ENCODE data around the gene CCDC12.

Gene CCDC12

DNA sequence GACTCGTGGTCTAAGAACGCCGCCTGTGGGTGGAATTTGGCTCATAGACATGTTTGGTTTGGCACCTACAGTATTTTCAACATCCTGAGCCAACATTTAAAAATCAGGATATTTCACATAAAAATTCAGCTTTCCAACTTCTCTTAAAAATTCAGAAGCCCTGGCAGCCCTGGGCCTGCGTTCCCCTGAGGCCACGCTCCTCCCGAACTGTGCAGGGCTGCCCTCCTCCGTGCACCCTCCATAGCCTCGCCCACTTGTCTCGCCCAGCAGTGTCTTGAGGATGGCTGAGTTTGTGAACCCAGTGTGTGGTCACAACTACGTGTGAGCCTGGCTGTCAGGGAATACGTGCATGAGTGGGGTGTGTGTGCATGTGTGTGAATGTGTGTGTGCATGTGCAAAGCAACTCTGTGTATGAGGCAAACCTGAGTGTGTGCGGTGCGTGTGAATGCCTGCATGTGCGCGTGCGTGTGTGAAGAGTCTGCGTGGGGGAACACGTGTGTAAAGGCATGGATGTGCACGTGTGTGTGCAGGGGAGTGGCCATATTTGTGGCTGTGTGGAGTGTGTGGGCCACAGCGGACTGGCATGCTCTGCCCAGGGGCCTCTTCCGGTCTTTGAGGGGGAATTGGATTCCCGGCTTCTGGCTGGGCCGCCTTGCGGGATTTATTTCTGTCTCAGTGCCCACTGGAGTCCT is 68.1 kb downstream of the CCDC12 start:
- TF ChIP-seq ZNF8 (CRISPR knock-in tag; IDR thresholded peaks at IDR 0.05) (no peak), GLIS3 (CRISPR knock-in tag; IDR thresholded peaks at IDR 0.05) (no peak), RARB (CRISPR knock-in tag; IDR thresholded peaks at IDR 0.05) (no peak), TOX (CRISPR knock-in tag; IDR thresholded peaks at IDR 0.05; ENCODE audit: borderline replicate concordance) (no peak), ZNF565 (CRISPR knock-in tag; conservative IDR thresholded peaks at IDR 0.05; ENCODE audit: low read depth) (no peak), TCF4 (CRISPR knock-in tag; IDR thresholded peaks at IDR 0.05; ENCODE audit: borderline replicate concordance) (no peak), ISL1 (CRISPR knock-in tag; IDR thresholded peaks at IDR 0.05) (no peak), ZNF70 (CRISPR knock-in tag; IDR thresholded peaks at IDR 0.05) (no peak), CSDC2 (CRISPR knock-in tag; IDR thresholded peaks at IDR 0.05) (no peak)
- no peak for ATAC-seq

DNA sequence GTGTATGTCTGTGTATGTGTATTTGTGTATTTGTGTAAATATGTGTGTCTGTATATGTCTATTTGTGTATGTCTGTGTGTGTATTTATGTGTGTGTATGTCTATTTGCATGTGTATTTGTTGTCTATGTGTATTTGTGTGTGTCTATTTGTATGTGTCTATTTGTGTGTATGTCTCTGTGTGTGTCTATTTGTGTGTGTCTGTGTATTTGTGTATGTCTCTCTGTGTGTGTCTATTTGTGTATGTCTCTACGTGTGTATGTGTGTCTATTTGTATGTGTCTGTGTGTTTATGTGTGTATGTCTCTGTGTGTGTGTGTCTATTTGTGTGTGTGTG is 68.6 kb downstream of the CCDC12 start:
- no peak for ATAC-seq
- no peak for TF ChIP-seq SNAI2 (CRISPR knock-in tag; IDR thresholded peaks at IDR 0.05)

DNA sequence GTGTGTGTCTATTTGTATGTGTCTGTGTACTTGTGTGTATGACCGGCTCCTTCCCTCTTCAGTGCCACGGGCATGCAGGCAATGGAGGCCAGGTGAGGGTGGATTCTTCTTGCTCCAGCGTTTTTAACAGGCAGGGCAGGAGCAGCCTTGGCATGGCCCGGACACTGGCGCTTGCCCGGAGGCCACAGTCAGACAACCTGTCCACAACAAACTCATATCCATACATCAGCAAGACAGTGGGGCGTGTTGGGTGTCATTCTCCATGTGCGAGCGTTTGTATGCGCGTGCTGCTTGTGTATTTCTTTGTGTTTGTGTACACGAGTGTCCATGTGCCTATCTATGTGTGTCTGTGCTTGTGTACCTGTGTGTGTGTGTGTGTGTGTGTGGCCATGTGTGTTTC is 69.3 kb downstream of the CCDC12 start:
- no peak for ATAC-seq
- TF ChIP-seq ZNF70 (CRISPR knock-in tag; IDR thresholded peaks at IDR 0.05) (no peak), SNAI2 (CRISPR knock-in tag; IDR thresholded peaks at IDR 0.05) (no peak), ESRRG (CRISPR knock-in tag; IDR thresholded peaks at IDR 0.05) (no peak), PPARA (CRISPR knock-in tag; IDR thresholded peaks at IDR 0.05; ENCODE audit: borderline replicate concordance) (no peak), TOX (CRISPR knock-in tag; IDR thresholded peaks at IDR 0.05; ENCODE audit: borderline replicate concordance) (no peak)
- TF ChIP-seq, protein P1, sequence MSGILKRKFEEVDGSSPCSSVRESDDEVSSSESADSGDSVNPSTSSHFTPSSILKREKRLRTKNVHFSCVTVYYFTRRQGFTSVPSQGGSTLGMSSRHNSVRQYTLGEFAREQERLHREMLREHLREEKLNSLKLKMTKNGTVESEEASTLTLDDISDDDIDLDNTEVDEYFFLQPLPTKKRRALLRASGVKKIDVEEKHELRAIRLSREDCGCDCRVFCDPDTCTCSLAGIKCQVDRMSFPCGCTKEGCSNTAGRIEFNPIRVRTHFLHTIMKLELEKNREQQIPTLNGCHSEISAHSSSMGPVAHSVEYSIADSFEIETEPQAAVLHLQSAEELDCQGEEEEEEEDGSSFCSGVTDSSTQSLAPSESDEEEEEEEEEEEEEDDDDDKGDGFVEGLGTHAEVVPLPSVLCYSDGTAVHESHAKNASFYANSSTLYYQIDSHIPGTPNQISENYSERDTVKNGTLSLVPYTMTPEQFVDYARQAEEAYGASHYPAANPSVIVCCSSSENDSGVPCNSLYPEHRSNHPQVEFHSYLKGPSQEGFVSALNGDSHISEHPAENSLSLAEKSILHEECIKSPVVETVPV (CRISPR knock-in tag; IDR thresholded peaks at IDR 0.05) = no peak
- TF ChIP-seq, protein P2, sequence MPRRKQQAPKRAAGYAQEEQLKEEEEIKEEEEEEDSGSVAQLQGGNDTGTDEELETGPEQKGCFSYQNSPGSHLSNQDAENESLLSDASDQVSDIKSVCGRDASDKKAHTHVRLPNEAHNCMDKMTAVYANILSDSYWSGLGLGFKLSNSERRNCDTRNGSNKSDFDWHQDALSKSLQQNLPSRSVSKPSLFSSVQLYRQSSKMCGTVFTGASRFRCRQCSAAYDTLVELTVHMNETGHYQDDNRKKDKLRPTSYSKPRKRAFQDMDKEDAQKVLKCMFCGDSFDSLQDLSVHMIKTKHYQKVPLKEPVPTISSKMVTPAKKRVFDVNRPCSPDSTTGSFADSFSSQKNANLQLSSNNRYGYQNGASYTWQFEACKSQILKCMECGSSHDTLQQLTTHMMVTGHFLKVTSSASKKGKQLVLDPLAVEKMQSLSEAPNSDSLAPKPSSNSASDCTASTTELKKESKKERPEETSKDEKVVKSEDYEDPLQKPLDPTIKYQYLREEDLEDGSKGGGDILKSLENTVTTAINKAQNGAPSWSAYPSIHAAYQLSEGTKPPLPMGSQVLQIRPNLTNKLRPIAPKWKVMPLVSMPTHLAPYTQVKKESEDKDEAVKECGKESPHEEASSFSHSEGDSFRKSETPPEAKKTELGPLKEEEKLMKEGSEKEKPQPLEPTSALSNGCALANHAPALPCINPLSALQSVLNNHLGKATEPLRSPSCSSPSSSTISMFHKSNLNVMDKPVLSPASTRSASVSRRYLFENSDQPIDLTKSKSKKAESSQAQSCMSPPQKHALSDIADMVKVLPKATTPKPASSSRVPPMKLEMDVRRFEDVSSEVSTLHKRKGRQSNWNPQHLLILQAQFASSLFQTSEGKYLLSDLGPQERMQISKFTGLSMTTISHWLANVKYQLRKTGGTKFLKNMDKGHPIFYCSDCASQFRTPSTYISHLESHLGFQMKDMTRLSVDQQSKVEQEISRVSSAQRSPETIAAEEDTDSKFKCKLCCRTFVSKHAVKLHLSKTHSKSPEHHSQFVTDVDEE (CRISPR knock-in tag; IDR thresholded peaks at IDR 0.05) = no peak

DNA sequence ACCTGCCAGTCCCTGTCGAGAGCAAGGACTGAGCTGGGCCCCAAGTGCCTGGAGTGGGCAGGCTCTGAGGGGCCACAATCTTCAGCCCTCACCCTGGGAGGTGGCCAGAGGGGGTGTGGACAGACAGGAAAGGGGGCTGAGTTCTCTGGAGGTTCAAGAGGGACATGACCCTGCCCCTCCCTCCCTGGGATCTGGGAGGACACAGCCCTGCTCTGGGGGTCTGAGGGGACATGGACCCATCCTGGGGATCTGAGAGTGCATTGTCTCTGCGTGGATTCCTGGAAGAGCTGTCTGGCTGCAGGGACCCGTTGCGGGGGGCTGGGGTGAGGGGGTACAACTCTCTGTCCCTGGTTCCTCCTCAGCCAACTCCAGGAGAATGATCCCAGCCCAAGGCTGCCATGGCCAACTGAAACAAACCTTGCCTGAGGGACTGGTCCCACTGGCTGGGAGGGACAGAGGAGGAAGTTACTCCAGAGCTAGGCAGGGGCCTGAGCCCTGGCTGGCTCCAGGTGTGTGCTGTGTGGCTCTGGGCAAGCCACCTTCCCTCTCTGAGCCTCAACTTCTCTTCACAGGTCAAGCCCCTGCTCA is 70.0 kb downstream of the CCDC12 start:
- TF ChIP-seq PPARA (CRISPR knock-in tag; IDR thresholded peaks at IDR 0.05; ENCODE audit: borderline replicate concordance) (no peak), ZNF70 (CRISPR knock-in tag; IDR thresholded peaks at IDR 0.05) (no peak), ARNTL (CRISPR knock-in tag; IDR thresholded peaks at IDR 0.05; ENCODE audit: borderline replicate concordance, low read depth) (no peak), SNAI2 (CRISPR knock-in tag; IDR thresholded peaks at IDR 0.05) (no peak), TOX (CRISPR knock-in tag; IDR thresholded peaks at IDR 0.05; ENCODE audit: borderline replicate concordance) (no peak), OSR1 (CRISPR knock-in tag; IDR thresholded peaks at IDR 0.05) (no peak), BACH2 (CRISPR knock-in tag; IDR thresholded peaks at IDR 0.05; ENCODE audit: borderline replicate concordance) (no peak), ZC3H10 (CRISPR knock-in tag; IDR thresholded peaks at IDR 0.05) (no peak), GLIS3 (CRISPR knock-in tag; IDR thresholded peaks at IDR 0.05) (no peak), TCF4 (CRISPR knock-in tag; IDR thresholded peaks at IDR 0.05; ENCODE audit: borderline replicate concordance) (no peak), ISL1 (CRISPR knock-in tag; IDR thresholded peaks at IDR 0.05) (no peak), CSDC2 (CRISPR knock-in tag; IDR thresholded peaks at IDR 0.05) (no peak), ZFP3 (CRISPR knock-in tag; IDR thresholded peaks at IDR 0.05) (no peak), ZNF8 (CRISPR knock-in tag; IDR thresholded peaks at IDR 0.05) (no peak), ZFP30 (CRISPR knock-in tag; IDR thresholded peaks at IDR 0.05) (no peak), RARB (CRISPR knock-in tag; IDR thresholded peaks at IDR 0.05) (no peak)
- TF ChIP-seq, protein P2 (CRISPR knock-in tag; IDR thresholded peaks at IDR 0.05) = no peak
- TF ChIP-seq, protein P3, sequence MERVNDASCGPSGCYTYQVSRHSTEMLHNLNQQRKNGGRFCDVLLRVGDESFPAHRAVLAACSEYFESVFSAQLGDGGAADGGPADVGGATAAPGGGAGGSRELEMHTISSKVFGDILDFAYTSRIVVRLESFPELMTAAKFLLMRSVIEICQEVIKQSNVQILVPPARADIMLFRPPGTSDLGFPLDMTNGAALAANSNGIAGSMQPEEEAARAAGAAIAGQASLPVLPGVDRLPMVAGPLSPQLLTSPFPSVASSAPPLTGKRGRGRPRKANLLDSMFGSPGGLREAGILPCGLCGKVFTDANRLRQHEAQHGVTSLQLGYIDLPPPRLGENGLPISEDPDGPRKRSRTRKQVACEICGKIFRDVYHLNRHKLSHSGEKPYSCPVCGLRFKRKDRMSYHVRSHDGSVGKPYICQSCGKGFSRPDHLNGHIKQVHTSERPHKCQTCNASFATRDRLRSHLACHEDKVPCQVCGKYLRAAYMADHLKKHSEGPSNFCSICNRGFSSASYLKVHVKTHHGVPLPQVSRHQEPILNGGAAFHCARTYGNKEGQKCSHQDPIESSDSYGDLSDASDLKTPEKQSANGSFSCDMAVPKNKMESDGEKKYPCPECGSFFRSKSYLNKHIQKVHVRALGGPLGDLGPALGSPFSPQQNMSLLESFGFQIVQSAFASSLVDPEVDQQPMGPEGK (CRISPR knock-in tag; IDR thresholded peaks at IDR 0.05; ENCODE audit: borderline replicate concordance) = no peak
- TF ChIP-seq, protein P4, sequence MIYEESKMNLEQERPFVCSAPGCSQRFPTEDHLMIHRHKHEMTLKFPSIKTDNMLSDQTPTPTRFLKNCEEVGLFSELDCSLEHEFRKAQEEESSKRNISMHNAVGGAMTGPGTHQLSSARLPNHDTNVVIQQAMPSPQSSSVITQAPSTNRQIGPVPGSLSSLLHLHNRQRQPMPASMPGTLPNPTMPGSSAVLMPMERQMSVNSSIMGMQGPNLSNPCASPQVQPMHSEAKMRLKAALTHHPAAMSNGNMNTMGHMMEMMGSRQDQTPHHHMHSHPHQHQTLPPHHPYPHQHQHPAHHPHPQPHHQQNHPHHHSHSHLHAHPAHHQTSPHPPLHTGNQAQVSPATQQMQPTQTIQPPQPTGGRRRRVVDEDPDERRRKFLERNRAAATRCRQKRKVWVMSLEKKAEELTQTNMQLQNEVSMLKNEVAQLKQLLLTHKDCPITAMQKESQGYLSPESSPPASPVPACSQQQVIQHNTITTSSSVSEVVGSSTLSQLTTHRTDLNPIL (CRISPR knock-in tag; IDR thresholded peaks at IDR 0.05; ENCODE audit: low read depth) = no peak
- TF ChIP-seq, protein P5, sequence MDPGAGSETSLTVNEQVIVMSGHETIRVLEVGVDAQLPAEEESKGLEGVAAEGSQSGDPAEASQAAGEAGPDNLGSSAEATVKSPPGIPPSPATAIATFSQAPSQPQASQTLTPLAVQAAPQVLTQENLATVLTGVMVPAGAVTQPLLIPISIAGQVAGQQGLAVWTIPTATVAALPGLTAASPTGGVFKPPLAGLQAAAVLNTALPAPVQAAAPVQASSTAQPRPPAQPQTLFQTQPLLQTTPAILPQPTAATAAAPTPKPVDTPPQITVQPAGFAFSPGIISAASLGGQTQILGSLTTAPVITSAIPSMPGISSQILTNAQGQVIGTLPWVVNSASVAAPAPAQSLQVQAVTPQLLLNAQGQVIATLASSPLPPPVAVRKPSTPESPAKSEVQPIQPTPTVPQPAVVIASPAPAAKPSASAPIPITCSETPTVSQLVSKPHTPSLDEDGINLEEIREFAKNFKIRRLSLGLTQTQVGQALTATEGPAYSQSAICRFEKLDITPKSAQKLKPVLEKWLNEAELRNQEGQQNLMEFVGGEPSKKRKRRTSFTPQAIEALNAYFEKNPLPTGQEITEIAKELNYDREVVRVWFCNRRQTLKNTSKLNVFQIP (CRISPR knock-in tag; IDR thresholded peaks at IDR 0.05; ENCODE audit: borderline replicate concordance, low read depth) = no peak
- no peak for ATAC-seq

Data from SK-N-SH treated with all-trans-retinoic acid at 6 μM for 48 hours (cell line).